Fibroblast of skin of back (primary cell): ENCODE data around the gene UMOD.
"Not testable (repeated sequence)": the region's sequence is repeated elsewhere in the genome, so short reads cannot be mapped to it uniquely, and the experiment has no call there.

ENCODE experiments used
- DNase-seq: peaks from one replicate; pipeline ENCODE4 v3.0.0-alpha.2; 2013

UMOD gene

DNA sequence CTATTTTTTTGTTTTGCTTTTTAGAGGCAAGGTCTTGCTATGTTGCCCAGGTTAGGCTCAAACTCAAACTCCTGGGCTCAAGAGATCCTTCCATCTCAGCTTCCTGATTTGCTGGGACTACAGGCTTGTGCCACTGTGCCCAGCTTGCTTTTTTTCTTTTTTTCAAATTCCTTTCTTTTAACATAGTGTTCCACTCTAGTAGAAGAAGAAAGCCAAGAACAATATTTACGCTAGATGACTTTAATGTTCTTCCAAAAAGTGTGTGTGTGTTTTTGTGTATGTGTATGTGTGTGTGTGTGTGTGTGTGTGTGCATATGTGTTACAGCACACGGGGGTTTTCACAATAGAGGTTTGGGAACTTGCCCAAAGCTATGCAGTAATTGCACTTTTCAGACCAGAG is 10.7 kb upstream of the UMOD start:
- DNase-seq = no peak

GRCh38 chr16:20359997-20360396 is 7.5 kb upstream of the UMOD start:
- no peak for DNase-seq

GRCh38 chr16:20355114-20355782 is 2.7 kb upstream of the UMOD start:
- no peak for DNase-seq

GRCh38 chr16:20353379-20353778 is 864 bp upstream of the UMOD start:
- no peak for DNase-seq

DNA sequence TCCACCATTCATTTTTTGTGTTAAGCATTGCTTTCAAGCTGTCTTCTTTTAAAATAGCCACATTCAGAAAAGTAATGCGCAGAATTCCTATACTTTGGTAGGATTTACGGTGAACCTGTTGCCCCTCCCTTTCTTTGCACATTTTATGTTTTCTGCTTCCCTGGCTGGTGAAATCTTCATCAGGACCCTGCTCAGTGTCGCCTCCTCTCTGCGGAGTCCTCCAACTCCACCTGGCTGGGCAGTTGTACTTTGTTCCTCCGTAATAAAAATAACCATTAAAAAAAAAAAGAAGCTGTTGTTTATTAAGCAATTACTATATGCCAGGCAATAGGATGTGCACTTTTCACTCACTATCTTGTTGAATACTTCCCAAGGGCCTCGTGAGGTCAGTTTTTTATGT is 2.9 kb downstream of the UMOD start:
- no peak for DNase-seq

DNA sequence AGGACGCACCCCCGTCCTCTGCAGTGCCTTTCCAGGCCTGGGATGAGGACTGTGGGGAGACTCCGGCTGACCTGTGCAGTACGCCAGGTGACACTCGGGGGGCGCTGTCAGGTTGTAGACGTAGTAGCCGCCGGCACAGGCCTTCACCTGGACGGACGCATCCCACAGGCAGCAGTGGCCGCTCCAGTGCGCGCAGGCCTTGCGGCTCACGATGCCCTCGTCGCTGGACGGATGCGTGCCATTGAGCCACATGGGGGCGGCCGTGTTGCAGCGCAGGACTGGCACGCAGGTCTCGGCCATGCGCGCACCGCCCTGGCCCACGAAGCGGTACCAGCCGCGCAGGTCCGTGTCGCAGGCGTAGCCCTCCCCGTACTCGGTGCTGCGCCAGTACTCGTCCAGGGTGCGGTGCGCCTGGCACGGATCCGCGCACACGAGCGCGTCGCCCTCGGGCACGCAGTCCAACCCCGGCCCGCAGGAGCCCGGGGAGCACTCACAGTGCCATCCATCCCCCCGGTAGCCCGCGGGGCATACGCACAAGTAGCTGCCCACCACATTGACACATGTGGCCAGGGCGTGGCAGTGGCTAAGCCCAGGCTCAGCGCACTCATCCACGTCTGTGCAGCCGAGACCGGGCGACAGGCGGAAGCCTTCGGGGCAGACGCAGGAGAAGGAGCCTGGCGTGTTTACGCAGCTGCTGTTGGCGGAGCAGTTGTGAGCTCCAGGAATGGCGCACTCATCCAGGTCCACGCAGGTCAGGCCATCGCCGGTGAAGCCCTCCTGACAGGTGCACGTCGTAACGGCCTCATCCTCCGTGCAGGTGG is 3.9 kb downstream of the UMOD start:
- no peak for DNase-seq

GRCh38 chr16:20347666-20348364 is 4.7 kb downstream of the UMOD start:
- no peak for DNase-seq

DNA sequence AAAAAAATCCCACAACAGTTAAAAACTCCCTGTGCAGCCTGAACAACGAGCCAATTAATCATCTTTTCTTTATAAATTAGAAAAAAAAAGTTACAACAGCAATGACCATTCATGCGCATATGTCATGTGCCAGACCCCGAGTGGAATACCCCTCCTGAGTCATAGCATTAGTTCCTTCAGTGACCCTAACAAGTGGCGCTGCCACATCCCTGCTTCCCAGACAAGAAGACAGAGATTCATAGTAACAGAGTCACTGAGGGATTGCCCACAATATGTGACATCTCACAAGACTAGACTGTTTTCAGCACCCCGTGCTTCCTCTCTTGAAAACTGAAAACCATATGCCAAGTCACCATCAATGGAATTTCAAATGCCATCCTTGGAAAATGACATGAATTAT is 7.9 kb downstream of the UMOD start:
- DNase-seq = no peak

GRCh38 chr16:20339744-20340143 is 12.8 kb downstream of the UMOD start:
- DNase-seq = no peak

DNA sequence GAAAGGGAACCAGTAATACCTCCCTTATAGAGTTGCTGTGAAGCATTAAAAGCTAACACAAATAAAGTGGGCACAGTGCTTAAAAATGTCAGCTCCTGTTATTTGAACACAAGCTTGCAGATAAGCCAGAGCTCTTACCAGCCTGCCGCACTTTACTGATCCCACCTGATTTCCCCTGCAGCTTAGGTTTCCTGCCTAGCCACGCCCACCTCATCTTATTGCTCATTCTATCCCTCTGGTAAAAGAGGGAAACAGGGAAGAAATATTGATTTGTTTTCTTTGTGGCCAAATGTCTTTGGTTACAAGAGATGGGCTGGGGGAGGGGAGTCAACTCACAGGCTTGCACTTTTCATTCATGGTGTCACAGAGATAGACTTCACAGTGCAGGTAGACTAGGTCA is 15.6 kb downstream of the UMOD start:
- DNase-seq = no peak

GRCh38 chr16:20334396-20334795 is 18.1 kb downstream of the UMOD start:
- no peak for DNase-seq

GRCh38 chr16:20333120-20333519 is 19.4 kb downstream of the UMOD start:
- DNase-seq = no peak

DNA sequence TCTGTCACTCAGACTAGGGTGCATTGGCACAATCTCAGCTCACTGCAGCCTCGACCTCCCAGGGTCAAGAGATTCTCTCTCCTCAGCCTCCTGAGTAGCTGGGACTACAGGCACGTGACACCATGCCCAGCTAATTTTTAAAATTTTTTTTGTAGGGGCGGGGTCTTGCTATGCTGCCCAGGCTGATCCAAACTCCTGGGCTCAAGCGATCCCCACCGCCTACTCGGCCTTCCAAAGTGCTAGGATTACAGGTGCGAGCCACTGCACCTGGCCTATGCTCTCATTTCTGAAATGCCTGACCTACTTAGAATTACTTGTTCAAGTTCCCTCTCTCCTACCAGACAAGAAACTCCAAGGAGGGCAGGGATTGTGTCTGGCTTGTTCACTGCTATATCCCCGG is 20.1 kb downstream of the UMOD start:
- no peak for DNase-seq

- no peak for DNase-seq
Observed at GRCh38 chr16:20331635-20332034, 20.9 kb downstream of the UMOD start.

- no peak for DNase-seq
Observed at GRCh38 chr16:20329392-20330138, 22.9 kb downstream of the UMOD start.

DNA sequence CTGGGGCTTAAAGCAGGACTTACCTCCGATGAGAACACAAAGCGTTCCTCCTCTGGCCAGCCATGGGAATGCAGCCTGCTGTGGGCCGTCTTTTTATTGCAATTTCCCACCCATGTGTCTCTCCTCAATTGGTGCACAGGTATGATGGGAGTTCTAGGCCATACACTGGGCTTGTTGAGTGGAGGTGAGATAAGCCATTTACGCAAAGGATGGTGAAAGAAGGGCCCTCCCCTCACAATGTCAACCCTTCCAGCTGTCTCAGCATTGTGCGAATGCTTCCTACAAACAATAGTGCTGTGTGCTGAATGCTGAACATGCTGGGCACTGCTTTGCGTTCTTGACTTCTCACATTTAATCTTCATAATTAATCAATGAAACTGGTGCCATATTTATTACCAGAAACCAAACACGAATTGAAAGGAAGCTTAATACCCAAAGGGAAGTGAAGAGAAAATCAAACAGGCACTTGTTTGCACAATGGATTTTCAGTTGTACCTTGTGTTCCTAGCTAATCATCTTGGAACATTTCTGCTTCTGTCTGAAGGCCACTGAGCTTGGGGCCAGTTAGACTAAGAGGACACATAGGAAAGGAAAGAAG is 25.0 kb downstream of the UMOD start, which contains the start of gene GP2:
GP2 (minus strand) TSS at position 70 of the 598 bp plus-strand sequence. CDS start 1,082 bp downstream, outside the sequence.
- no peak for DNase-seq

DNA sequence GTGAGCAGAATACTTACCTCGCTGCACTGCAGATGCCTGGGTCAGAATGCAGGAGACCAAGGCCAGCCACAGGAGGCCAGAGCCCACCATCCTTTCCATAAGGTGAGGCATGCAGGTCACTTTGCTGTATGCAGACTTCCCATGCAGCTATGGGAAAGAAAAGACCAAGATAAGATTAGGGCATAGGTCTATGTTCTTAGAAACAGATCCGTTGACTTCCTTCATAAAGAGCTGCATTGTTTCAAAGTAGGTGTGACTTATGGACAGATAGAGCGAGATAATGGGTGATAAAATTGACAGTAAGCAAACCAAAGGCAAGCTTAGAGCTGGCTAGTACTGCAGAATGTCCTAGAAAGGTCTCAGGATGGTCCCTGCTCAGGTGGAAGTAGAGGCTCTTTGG is 26.2 kb downstream of the UMOD start:
- DNase-seq = no peak

GRCh38 chr16:20325005-20325404 is 27.5 kb downstream of the UMOD start:
- DNase-seq = no peak

- DNase-seq = no peak
Observed at GRCh38 chr16:20323591-20324117, 28.9 kb downstream of the UMOD start.

- DNase-seq = no peak
Observed at GRCh38 chr16:20322696-20323095, 29.8 kb downstream of the UMOD start.

- DNase-seq = no peak
Observed at GRCh38 chr16:20321671-20322070, 30.8 kb downstream of the UMOD start.

DNA sequence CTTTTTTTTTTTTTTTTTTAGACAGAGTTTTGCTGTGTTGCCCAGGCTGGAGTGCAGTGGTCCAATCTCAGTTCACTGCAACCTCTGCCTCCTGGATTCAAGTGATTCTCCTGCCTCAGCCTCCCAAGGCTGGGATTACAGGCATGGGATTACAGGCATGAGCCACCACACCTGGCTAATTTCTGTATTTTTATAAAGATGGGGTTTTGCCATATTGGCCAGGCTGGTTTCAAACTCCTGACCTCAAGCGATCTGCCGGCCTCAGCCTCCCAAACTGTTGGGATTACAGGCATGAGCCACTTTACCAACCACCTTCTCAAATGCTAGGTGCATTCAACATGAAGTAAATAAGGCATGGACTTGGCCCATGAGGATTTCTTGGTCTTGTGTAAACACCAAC is 31.5 kb downstream of the UMOD start:
- DNase-seq = not testable (repeated sequence)
